ENCODE data around the gene CNOT6. TPM values are rescaled to one million over a fixed set of nuclear protein-coding genes. Genes with fewer than 3 reads are reported as not detected.

CNOT6 gene
- total RNA-seq, 3 donors from 2014 or later (not counting 1 experiment from before 2014, with no cell fraction given) = 20.9 to 32.4 (median 26.1) TPM

DNA sequence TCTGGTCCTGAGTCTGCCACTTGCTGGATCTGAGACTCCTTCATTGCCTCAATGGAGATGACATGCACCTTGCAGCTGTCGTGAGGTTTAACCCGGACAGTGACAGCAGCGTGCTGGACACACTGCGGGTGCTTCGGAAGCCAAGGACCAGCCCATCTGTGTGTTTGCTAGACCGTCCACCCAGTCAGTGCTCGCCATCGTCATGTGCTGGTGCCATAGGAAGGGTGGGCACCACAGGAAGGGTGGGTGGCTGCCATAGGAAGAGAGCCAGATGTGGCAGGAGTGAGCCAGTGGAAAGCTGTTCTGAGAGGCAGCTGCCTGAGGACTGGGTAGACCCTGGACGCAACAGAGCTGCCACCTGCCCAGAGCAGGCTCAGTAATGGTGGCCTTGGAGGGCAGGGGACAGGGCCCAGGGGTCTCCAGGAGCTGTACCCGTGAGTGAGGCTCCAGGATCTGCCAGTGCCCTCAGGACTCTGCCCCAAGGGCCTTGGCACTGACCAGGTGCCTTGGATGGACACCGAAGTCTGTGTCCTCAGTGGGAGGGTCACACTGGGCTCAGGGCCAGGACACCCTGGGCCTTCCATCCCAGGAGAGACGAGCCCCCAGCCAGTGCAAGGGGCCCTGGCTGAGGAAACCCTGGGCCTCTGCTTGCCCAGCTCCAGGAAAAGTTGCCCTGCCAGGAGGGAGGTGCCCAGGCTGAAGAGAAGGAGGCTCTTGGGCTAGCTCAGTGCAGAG lies 133.4 kb downstream of the CNOT6 start:
- Mint-ChIP-seq H3K27ac (no peak overlapping the region), H3K4me1 (peaks cover 0 to 9% of the 10 kb centered on the region in 2 donors), H3K36me3 (no peaks in the 10 kb centered on the region), H3K27me3 (ENCODE audit: low read depth in 2 of 2) (no peaks in the 10 kb centered on the region), H3K9me3 (no peaks in the 10 kb centered on the region), H3K4me3 (no peak overlapping the region)
- Histone ChIP-seq H3K36me3 (ENCODE audit: control insufficient read depth, insufficient read depth, low read length) (no peaks in the 10 kb centered on the region), H3K4me3 (ENCODE audit: low read length) (no peak overlapping the region), H3K27ac (ENCODE audit: low read length) (no peak overlapping the region), H3K27me3 (ENCODE audit: control insufficient read depth, insufficient read depth, low read length) (no peaks in the 10 kb centered on the region), H3K9me3 (ENCODE audit: control insufficient read depth, insufficient read depth, low read length) (no peaks in the 10 kb centered on the region), H3K4me1 (ENCODE audit: control insufficient read depth, insufficient read depth, low read length) (peaks cover 5% of the 10 kb centered on the region)
- TF ChIP-seq, protein P1, sequence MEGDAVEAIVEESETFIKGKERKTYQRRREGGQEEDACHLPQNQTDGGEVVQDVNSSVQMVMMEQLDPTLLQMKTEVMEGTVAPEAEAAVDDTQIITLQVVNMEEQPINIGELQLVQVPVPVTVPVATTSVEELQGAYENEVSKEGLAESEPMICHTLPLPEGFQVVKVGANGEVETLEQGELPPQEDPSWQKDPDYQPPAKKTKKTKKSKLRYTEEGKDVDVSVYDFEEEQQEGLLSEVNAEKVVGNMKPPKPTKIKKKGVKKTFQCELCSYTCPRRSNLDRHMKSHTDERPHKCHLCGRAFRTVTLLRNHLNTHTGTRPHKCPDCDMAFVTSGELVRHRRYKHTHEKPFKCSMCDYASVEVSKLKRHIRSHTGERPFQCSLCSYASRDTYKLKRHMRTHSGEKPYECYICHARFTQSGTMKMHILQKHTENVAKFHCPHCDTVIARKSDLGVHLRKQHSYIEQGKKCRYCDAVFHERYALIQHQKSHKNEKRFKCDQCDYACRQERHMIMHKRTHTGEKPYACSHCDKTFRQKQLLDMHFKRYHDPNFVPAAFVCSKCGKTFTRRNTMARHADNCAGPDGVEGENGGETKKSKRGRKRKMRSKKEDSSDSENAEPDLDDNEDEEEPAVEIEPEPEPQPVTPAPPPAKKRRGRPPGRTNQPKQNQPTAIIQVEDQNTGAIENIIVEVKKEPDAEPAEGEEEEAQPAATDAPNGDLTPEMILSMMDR (IDR thresholded peaks at IDR 0.05) = no peak
- intact Hi-C loops (cut with micrococcal nuclease) = no loop called here
- no peak for DNase-seq
- ATAC-seq = no peak
- WGBS (ENCODE audit: insufficient coverage) = 84% methylated on average over 12 of the region's 12 CpGs

Other genes starting within 250 kb of the CNOT6 start
- 10 to 100 TPM; 34.1 to 48.5 (median 40.4) TPM for gene MAPK9, start 202.3 kb upstream of the CNOT6 start, total RNA-seq
- gene GFPT2, start 141.0 kb upstream of the CNOT6 start, total RNA-seq = under 1 TPM in 2 of 3 donors, not detected in 1; 0.56 to 0.86 TPM
- gene SCGB3A1, start 97.1 kb downstream of the CNOT6 start, total RNA-seq = not detected
- under 1 TPM; 0.68 to 0.92 (median 0.78) TPM for gene FLT4, start 155.2 kb downstream of the CNOT6 start, total RNA-seq
- not detected for gene OR2Y1, start 245.7 kb downstream of the CNOT6 start, total RNA-seq